ENCODE data around the gene TGDS.

TGDS gene

DNA sequence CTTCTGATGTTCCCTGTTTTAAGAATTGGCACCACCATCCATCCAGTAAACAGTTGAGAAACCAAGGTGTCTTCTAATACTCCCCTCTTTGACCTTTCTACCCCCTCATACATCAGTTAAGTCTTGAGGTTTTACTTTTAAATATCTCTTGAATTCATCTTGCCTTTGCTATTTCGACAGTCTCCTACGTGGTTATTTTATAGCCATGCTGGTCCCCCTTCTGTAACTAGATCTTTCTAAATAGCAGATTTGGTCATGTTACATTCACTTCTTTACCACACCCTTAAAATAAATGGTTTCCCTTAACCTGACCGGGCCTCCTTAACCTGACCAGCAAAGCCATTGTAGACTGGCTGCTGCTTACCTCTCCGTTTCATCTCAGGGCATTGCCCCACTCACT lies 11.1 kb upstream of the TGDS start:
- no peak for DNase-seq
- TF ChIP-seq, protein P1, sequence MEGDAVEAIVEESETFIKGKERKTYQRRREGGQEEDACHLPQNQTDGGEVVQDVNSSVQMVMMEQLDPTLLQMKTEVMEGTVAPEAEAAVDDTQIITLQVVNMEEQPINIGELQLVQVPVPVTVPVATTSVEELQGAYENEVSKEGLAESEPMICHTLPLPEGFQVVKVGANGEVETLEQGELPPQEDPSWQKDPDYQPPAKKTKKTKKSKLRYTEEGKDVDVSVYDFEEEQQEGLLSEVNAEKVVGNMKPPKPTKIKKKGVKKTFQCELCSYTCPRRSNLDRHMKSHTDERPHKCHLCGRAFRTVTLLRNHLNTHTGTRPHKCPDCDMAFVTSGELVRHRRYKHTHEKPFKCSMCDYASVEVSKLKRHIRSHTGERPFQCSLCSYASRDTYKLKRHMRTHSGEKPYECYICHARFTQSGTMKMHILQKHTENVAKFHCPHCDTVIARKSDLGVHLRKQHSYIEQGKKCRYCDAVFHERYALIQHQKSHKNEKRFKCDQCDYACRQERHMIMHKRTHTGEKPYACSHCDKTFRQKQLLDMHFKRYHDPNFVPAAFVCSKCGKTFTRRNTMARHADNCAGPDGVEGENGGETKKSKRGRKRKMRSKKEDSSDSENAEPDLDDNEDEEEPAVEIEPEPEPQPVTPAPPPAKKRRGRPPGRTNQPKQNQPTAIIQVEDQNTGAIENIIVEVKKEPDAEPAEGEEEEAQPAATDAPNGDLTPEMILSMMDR (IDR thresholded peaks at IDR 0.05; ENCODE audit: low read depth, low read length) = no peak
- Histone ChIP-seq H3K9me3 (no peaks in the 10 kb centered on the region), H3K4me3 (ENCODE audit: low read depth, low read length) (no peak overlapping the region), H3K27me3 (no peaks in the 10 kb centered on the region), H3K4me1 (no peaks in the 10 kb centered on the region), H3K36me3 (peaks cover 18% of the 10 kb centered on the region)

DNA sequence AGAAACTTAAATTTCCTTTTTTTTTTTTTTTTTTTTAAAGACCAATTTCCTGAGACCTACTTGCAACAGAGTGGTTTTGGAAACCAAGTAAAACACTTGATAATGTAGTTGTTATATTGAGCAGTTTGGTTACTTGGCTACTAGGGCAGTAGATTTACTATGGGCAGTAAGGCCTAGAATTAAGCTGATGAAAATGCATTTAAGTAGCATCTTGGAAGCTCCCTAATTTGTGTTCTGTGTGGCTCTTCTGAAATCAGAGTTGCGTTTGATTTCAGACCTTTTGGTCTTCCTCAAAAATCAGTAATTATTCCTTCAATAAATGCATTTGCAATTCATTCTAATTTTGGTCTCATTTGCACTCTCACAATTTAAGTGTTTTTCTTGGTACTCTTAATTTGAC lies 6.5 kb upstream of the TGDS start:
- no peaks in the 10 kb centered on the region for H3K4me1 ChIP-seq
- TF ChIP-seq, protein P1 (IDR thresholded peaks at IDR 0.05; ENCODE audit: low read depth, low read length) = no peak

DNA sequence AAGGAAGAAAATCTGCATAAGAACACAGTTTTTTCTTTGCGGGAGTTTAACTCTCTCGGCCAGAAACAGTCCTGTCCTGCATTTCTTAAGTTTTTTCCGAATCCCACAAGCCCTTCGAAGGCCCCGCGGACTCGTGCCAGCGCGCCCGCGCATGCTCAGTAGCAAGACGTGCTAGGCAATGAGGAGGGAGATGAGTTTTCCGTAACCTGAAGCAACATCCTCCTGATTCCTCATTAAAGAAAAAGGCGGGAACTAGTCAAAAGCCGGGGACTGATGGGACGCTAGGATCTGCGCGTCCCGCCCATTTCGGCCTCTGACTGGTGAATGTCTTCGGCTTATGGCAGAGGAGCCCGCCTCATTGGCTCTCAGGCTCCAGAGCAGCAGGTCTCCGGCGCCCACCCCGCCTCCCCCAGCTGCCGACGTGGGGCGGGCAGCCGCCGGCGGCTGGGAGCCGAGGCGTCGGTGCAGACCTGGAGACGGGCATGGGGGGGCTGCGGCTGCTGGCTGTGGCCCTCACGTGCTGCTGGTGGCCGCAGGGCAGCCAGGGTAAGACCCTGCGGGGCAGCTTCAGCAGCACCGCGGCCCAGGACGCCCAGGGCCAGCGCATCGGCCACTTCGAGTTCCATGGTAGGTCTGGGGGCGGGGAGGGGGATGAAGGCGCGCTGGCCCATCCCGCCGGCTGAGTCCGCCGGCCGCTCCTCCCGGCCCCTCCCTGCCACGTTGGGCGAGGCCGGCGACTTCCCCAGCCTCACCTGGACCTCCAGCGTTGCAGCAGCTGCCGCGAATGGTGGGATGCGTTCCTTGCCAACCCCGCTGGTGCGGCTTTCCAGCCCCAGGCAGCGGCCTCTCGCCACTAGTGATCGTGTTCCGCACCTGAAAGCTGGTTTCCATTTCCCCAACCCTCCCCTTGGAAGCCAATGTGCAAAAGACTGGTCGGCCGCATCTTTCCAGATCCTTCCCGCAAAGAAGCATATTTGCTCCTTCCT lies 5.8 kb upstream of the TGDS start, which contains the start of gene GPR180:
Gene GPR180 (plus strand): TSS at position 412 of the 986 bp plus-strand sequence. CDS start 71 bp downstream, at position 483.
- peak within 1 kb of the TSS; percentile 90 for H3K4me3 ChIP-seq (ENCODE audit: low read depth, low read length)
- peak; percentile 97 for DNase-seq
- H3K9me3 ChIP-seq = no peaks in the 10 kb centered on the region
- TF ChIP-seq, protein P1 (IDR thresholded peaks at IDR 0.05; ENCODE audit: low read depth, low read length) = no peak
- no peaks in the 10 kb centered on the region for H3K27me3 ChIP-seq
- peaks cover 13% of the 10 kb centered on the region for H3K36me3 ChIP-seq
- no peaks in the 10 kb centered on the region for H3K4me1 ChIP-seq

More for the DNA sequence above, 6.5 kb upstream of the TGDS start:
- DNase-seq = no peak
- Histone ChIP-seq H3K9me3 (no peaks in the 10 kb centered on the region), H3K4me3 (ENCODE audit: low read depth, low read length) (peak overlapping the region; percentile 90), H3K36me3 (peaks cover 18% of the 10 kb centered on the region), H3K27me3 (no peaks in the 10 kb centered on the region)

DNA sequence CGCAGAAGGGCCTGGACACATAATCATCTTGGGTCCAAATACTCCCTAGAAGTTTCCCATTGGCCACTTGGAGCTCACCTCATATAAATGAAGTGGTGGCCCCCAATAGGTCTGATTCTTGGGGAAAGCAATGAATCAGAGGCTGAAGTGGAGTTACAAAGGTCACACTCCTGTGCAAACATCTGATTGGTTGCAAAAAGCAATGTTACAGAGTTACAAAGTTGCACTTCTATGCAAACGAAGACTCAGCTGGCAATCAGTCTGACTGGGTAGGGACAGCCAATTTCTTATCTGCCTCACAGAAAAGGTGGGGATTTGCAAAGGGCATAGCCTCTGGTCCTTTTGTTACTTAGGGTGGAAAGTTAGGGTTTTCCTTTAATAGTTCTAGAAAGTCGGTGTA lies 3.9 kb upstream of the TGDS start:
- TF ChIP-seq, protein P1 (IDR thresholded peaks at IDR 0.05; ENCODE audit: low read depth, low read length) = no peak
- H3K9me3 ChIP-seq = no peaks in the 10 kb centered on the region
- DNase-seq = no peak
- H3K27me3 ChIP-seq = no peaks in the 10 kb centered on the region
- no peak overlapping the region for H3K4me3 ChIP-seq (ENCODE audit: low read depth, low read length)
- H3K36me3 ChIP-seq = no peaks in the 10 kb centered on the region
- no peaks in the 10 kb centered on the region for H3K4me1 ChIP-seq

DNA sequence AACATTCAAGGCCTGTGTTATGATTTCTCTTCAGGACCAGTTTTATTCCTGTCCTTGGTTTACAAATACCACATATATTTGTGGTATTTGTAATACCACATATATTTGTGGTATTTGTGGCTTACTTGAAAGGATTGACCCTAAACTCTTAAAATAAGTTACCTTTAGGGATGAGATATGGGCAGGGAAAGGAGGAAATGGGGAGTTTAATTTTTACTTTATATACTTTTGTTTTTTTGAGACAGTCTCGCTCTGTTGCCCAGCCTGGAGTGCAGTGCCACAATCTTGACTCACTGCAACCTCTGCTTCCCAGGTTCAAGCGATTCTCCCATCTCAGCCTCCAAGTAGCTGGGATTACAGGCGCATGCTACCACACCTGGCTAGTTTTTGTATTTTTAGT lies 2.3 kb upstream of the TGDS start:
- Histone ChIP-seq H3K27me3 (no peaks in the 10 kb centered on the region), H3K36me3 (no peaks in the 10 kb centered on the region), H3K4me3 (ENCODE audit: low read depth, low read length) (no peak overlapping the region), H3K9me3 (no peaks in the 10 kb centered on the region), H3K4me1 (no peaks in the 10 kb centered on the region)
- TF ChIP-seq, protein P1 (IDR thresholded peaks at IDR 0.05; ENCODE audit: low read depth, low read length) = no peak
- DNase-seq = no peak

DNA sequence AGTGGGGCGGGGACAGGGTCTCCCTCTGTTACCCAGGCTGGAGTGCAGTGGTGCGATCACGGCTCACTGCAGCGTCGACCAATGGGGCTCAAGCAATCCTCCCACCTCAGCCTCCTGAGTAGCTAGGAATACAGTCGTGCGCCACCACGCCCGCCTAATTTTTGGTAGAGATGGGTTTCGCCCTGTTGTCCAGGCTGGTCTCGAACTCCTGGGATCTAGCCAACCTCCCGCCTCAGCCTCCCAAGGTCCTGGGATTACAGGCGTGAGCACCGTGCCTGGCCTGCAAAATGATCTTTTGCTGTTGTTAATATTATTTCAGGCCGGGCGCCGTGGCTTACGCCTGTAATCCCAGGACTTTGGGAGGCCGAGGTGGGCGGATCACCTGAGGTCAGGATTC lies 621 bp upstream of the TGDS start:
- TF ChIP-seq, protein P1 (IDR thresholded peaks at IDR 0.05; ENCODE audit: low read depth, low read length) = no peak
- no peak for DNase-seq
- no peaks in the 10 kb centered on the region for H3K9me3 ChIP-seq
- H3K27me3 ChIP-seq = no peaks in the 10 kb centered on the region
- peaks cover 12% of the 10 kb centered on the region for H3K36me3 ChIP-seq
- H3K4me1 ChIP-seq = no peaks in the 10 kb centered on the region
- peak overlapping the region; percentile 79 for H3K4me3 ChIP-seq (ENCODE audit: low read depth, low read length)

Measured in BE2C (cell line).